DOHH2 (cell line): ENCODE measurements around the gene SLCO2A1.

Source experiments
- H3F3A ChIP-seq: fragments of 200-600 bp; sonication (generic), shearing (Covaris generic); 2 replicates; pipeline ENCODE4 v1.6.0; 2016; ENCODE audit warnings: antibody characterized with exemption, mild to moderate bottlenecking; ENCODE audit not compliant: control insufficient read depth, insufficient read depth
- H3K27ac ChIP-seq: fragments of 200-600 bp; sonication (generic); 2 replicates; pipeline ENCODE4 v1.5.1; 2014; ENCODE audit warnings: low read depth, mild to moderate bottlenecking, low read length, moderate library complexity
- H3K27me3 ChIP-seq: fragments of 200-600 bp; sonication (generic); 2 replicates; pipeline ENCODE4 v1.6.1; 2014; ENCODE audit warnings: mild to moderate bottlenecking, low read length, mixed read lengths; ENCODE audit not compliant: control insufficient read depth
- H3K36me3 ChIP-seq: fragments of 200-600 bp; sonication (generic); 2 replicates; pipeline ENCODE4 v1.6.1; 2014; ENCODE audit warnings: mild to moderate bottlenecking, low read length, moderate library complexity, mixed read lengths; ENCODE audit not compliant: control insufficient read depth
- H3K4me1 ChIP-seq: fragments of 200-600 bp; sonication (generic); 2 replicates; pipeline ENCODE4 v1.6.1; 2014; ENCODE audit warnings: mild to moderate bottlenecking, low read length, mixed read lengths; ENCODE audit not compliant: control insufficient read depth
- H3K4me2 ChIP-seq: fragments of 200-600 bp; sonication (generic); 2 replicates; pipeline ENCODE4 v1.6.0; 2014; ENCODE audit warnings: mild to moderate bottlenecking, low read length, moderate library complexity
- H3K4me3 ChIP-seq: fragments of 200-600 bp; sonication (generic); 2 replicates; pipeline ENCODE4 v1.5.1; 2014; ENCODE audit warnings: mild to moderate bottlenecking, low read length, mixed read lengths
- H3K79me2 ChIP-seq: fragments of 200-600 bp; sonication (generic); 2 replicates; pipeline ENCODE4 v1.6.1; 2014; ENCODE audit warnings: mild to moderate bottlenecking, low read length, mixed read lengths; ENCODE audit not compliant: control insufficient read depth
- H3K9me2 ChIP-seq: fragments of 200-600 bp; sonication (generic); replicated peaks from 2 replicates; pipeline ENCODE4 v1.6.1; 2014; ENCODE audit warnings: mild to moderate bottlenecking, low read length, mixed read lengths; ENCODE audit not compliant: control insufficient read depth
- H3K9me3 ChIP-seq: fragments of 200-600 bp; sonication (generic); 2 replicates; pipeline ENCODE4 v1.6.1; 2014; ENCODE audit warnings: antibody characterized with exemption, low read length, mixed read lengths; ENCODE audit not compliant: control insufficient read depth, insufficient read depth
- H4K20me1 ChIP-seq: fragments of 200-600 bp; sonication (generic); 2 replicates; pipeline ENCODE4 v1.6.0; 2014; ENCODE audit warnings: low read depth, mild to moderate bottlenecking, antibody characterized with exemption, low read length, moderate library complexity; ENCODE audit not compliant: control insufficient read depth, insufficient read depth
- EZH2phosphoT487 ChIP-seq: fragments of 200-600 bp; sonication (generic); IDR thresholded peaks from 2 replicates; pipeline ENCODE4 v1.6.1; 2017; ENCODE audit warnings: borderline replicate concordance, mild to moderate bottlenecking, antibody characterized with exemption, low read length, moderate library complexity, mixed read lengths
- TF ChIP-seq, protein P1 (sequence below): fragments of 200-600 bp; sonication (generic); IDR thresholded peaks from one replicate; pipeline ENCODE4 v1.5.1; 2014; ENCODE audit warnings: antibody characterized with exemption, mild to moderate bottlenecking, low read depth, low read length; ENCODE audit not compliant: poor library complexity, severe bottlenecking

The SLCO2A1 gene

DNA sequence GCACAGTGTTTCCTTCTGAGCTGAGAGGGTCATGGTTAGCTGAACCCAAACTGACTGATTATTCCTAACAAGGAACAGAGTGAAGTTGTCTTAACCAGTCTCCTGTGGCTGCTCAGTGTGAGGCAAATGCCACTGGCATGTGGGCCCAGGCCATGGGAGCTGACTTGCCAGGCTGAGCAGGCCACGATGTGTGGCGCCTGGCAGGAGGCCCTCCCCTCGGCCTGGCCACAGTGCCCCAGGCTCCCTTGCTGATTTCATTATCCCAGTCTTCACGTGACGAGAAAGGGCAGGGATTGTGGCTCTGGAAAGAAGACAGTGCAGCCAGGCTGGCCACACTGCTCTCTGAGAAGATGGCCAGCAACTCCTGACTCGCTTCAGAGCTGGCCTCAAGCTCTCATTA, 58.8 kb downstream of the SLCO2A1 start:
- no peaks in the 10 kb centered on the region for H4K20me1 ChIP-seq
- H3K27me3 ChIP-seq = no peaks in the 10 kb centered on the region
- no peaks in the 10 kb centered on the region for H3K36me3 ChIP-seq
- no peaks in the 10 kb centered on the region for H3K4me1 ChIP-seq
- TF ChIP-seq, protein P1, sequence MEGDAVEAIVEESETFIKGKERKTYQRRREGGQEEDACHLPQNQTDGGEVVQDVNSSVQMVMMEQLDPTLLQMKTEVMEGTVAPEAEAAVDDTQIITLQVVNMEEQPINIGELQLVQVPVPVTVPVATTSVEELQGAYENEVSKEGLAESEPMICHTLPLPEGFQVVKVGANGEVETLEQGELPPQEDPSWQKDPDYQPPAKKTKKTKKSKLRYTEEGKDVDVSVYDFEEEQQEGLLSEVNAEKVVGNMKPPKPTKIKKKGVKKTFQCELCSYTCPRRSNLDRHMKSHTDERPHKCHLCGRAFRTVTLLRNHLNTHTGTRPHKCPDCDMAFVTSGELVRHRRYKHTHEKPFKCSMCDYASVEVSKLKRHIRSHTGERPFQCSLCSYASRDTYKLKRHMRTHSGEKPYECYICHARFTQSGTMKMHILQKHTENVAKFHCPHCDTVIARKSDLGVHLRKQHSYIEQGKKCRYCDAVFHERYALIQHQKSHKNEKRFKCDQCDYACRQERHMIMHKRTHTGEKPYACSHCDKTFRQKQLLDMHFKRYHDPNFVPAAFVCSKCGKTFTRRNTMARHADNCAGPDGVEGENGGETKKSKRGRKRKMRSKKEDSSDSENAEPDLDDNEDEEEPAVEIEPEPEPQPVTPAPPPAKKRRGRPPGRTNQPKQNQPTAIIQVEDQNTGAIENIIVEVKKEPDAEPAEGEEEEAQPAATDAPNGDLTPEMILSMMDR = no peak
- TF ChIP-seq EZH2phosphoT487 = no peak
- H3K4me3 ChIP-seq = no peak overlapping the region
- H3K27ac ChIP-seq = no peak overlapping the region
- H3K9me2 ChIP-seq = no peaks in the 10 kb centered on the region
- H3K4me2 ChIP-seq = no peak overlapping the region
- no peaks in the 10 kb centered on the region for H3F3A ChIP-seq
- peaks cover 3% of the 10 kb centered on the region; the same call in 1 of the 2 replicates for H3K9me3 ChIP-seq
- no peaks in the 10 kb centered on the region for H3K79me2 ChIP-seq

DNA sequence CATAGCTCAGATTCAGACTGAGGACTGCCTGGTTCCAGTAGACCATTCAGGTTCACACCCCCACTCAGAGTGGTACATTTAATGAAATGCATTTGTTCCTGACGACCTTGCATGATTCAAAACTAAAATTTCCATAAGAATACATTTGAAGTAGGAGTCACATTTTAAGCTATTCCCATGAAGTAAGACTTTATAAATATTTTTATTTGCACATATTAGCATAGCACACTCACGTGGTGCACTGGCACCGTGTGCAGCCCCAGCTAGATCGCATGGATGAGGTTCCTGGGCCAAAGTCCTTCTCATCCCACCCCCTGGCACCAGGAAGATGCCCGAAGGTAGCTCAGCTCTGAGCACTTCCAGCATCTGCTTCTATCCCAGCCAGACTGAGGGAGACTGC, 59.4 kb downstream of the SLCO2A1 start:
- Histone ChIP-seq H3K9me3 (peaks cover 3% of the 10 kb centered on the region; the same call in 1 of the 2 replicates), H3K9me2 (no peaks in the 10 kb centered on the region), H3K36me3 (no peaks in the 10 kb centered on the region), H3K4me3 (no peak overlapping the region), H3K4me2 (no peak overlapping the region), H3K27me3 (no peaks in the 10 kb centered on the region), H4K20me1 (no peaks in the 10 kb centered on the region), H3K27ac (no peak overlapping the region), H3K4me1 (no peaks in the 10 kb centered on the region), H3F3A (no peaks in the 10 kb centered on the region), H3K79me2 (no peaks in the 10 kb centered on the region)
- no peak for TF ChIP-seq EZH2phosphoT487
- TF ChIP-seq, protein P1 = no peak

DNA sequence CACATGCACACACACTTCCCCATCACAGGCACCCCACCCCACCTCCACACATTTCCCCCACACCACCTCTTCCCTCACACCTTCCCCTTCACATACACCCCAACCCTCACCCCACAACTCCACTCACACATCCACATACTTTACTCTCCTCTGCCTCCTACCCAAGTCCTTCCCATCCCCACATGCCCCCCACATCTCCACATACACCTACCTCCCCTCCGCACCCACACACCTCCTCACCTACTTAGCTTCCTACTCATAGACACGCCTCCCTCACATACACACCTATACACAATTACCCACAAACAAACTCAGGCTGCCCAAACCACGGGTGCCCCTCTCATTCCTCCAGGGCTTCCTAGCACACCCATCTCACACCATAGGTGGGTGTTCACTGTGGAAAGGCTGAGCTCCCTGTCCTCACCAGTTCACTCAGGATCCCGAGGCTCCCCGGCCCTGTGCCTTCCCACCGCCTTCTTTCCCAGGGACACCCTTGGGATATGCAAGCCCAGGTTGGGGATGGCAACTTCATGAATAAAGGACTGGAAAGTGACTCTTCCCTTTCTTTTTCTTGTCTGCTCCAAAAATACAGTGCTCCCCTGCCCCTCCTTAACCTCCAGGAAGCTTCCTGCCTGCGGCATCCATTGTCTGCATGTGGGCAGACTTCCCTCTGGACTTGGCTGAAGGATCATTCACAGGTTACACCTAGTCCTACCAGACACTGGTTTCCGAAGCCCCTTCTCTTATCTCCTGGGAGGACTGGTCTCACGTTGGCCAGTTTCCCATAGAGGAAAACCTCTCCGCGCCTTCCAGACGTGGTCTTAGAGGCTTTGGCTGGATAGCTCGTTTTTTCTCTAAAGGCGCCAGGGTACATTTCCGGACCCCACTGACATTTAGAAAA, 61.5 kb downstream of the SLCO2A1 start:
- TF ChIP-seq EZH2phosphoT487 = no peak
- TF ChIP-seq, protein P1 = no peak
- Histone ChIP-seq H3K79me2 (no peaks in the 10 kb centered on the region), H3K27ac (no peak overlapping the region), H3K27me3 (no peaks in the 10 kb centered on the region), H4K20me1 (no peaks in the 10 kb centered on the region), H3K4me1 (no peaks in the 10 kb centered on the region), H3K9me3 (peaks cover 3% of the 10 kb centered on the region; the same call in 1 of the 2 replicates), H3K4me2 (no peak overlapping the region), H3K4me3 (no peak overlapping the region), H3K9me2 (no peaks in the 10 kb centered on the region), H3K36me3 (no peaks in the 10 kb centered on the region), H3F3A (no peaks in the 10 kb centered on the region)
